HG03469 (cell line): Measurements from ENCODE around the gene AUH.

Experiments
- ATAC-seq: cut with Tn5 transposase; IDR thresholded peaks from one replicate; pipeline ENCODE4 v1.9.1; 2021; ENCODE audit warnings: mild to moderate bottlenecking, moderate library complexity, moderate number of reproducible peaks; ENCODE audit not compliant: unreplicated experiment

AUH gene

GRCh38 chr9:91193658-91194391 is 167.9 kb downstream of the AUH start:
- ATAC-seq, result no peak

- no peak for ATAC-seq
These were observed 168.5 kb downstream of the AUH start for GRCh38 chr9:91193087-91193657.

- no peak for ATAC-seq
These were observed 169.2 kb downstream of the AUH start for GRCh38 chr9:91192381-91193086.

GRCh38 chr9:91191411-91192380 is 170.0 kb downstream of the AUH start:
- no peak for ATAC-seq

- no peak for ATAC-seq
These were observed 171.7 kb downstream of the AUH start for GRCh38 chr9:91190062-91190461.

GRCh38 chr9:91188719-91189590 is 172.8 kb downstream of the AUH start:
- ATAC-seq, result no peak

- no peak for ATAC-seq
These were observed 173.8 kb downstream of the AUH start for GRCh38 chr9:91187965-91188344.

GRCh38 chr9:91187311-91187964 is 174.3 kb downstream of the AUH start:
- no peak for ATAC-seq

- ATAC-seq, result no peak
These were observed 175.0 kb downstream of the AUH start for GRCh38 chr9:91186632-91187108.

- ATAC-seq, result no peak
These were observed 176.4 kb downstream of the AUH start for GRCh38 chr9:91185193-91185886.

- no peak for ATAC-seq
These were observed 179.1 kb downstream of the AUH start for GRCh38 chr9:91182429-91183225.

- no peak for ATAC-seq
These were observed 180.2 kb downstream of the AUH start for GRCh38 chr9:91181541-91181940.

- no peak for ATAC-seq
These were observed 180.8 kb downstream of the AUH start for GRCh38 chr9:91180930-91181268.

GRCh38 chr9:91180240-91180929 is 181.3 kb downstream of the AUH start:
- ATAC-seq, result no peak

GRCh38 chr9:91179237-91180138 is 182.2 kb downstream of the AUH start:
- no peak for ATAC-seq
